HG03378 (cell line): ENCODE measurements around the gene ZNF641.

ENCODE experiments used
- ATAC-seq: cut with Tn5 transposase; IDR thresholded peaks from one replicate; pipeline ENCODE4 v1.9.1; 2021; ENCODE audit warnings: mild to moderate bottlenecking, moderate library complexity; ENCODE audit not compliant: unreplicated experiment

The ZNF641 gene

GRCh38 chr12:48350249-48351021 is at the start of gene ZNF641:
TSS of gene ZNF641 (minus strand) at chr12:48350919. CDS start at chr12:48348090, 2,829 bp downstream.
- ATAC-seq = peak; percentile 38

- no peak for ATAC-seq
These were observed 39.3 kb upstream of the ZNF641 start for GRCh38 chr12:48390026-48390425.

DNA sequence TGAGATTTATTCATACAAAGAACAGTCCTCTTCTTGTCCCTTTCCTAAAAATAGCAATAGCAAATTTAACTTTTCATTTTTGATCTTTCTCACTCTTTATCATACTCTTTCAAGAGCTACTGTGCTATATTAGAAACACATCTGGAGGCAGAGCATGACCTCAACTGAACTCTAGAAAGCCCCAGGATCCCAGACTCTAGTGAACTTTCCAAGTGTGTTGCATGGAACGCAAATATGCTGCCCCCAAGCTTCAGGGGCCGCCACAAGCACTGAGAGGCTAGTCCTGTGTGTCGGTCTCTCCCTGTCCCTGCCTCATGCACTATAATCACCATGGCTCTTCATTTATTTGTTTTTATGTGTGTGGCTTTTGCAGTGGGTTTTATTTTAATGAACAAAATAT is 38.7 kb upstream of the ZNF641 start:
- ATAC-seq = no peak

- ATAC-seq = no peak
These were observed 38.2 kb upstream of the ZNF641 start for GRCh38 chr12:48388938-48389337.

GRCh38 chr12:48388460-48388859 is 37.7 kb upstream of the ZNF641 start:
- ATAC-seq = no peak

DNA sequence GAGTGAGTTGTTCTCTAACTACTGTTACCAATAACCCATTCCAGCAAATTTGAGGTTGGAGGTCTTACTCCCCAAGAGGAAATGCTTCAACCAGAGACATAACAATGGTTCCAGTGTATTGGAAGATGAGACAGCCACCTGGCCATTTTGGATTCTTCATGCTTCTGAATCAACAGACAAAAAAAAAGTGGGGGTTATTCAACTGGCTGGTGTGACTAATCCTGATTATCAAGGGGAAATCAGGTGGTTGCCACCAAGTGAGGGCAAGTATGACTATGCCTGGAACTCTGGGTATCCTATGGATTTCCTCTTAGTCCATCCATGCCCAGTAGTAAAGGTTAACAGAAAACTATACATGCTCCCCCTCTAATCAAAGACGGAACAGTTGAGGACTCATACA is 29.9 kb upstream of the ZNF641 start:
- no peak for ATAC-seq

DNA sequence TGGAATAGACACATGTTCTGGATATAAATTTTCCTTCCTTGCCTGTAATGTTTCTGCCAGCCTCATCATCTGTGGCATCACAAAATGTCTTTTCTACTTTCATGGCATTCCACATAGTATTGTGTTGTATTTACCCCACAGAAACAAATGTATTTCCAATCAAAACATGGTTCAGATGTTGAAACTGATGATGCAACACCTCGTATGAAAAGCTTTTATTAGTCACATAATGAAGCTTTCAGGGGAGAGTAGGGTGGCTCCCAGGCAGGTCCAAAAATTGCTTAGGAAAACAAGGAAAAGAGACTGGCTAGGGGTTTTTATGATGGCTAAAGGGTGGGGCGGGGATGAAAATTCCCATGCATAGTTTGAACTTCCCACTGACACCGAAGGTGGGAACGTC is 29.1 kb upstream of the ZNF641 start:
- no peak for ATAC-seq

DNA sequence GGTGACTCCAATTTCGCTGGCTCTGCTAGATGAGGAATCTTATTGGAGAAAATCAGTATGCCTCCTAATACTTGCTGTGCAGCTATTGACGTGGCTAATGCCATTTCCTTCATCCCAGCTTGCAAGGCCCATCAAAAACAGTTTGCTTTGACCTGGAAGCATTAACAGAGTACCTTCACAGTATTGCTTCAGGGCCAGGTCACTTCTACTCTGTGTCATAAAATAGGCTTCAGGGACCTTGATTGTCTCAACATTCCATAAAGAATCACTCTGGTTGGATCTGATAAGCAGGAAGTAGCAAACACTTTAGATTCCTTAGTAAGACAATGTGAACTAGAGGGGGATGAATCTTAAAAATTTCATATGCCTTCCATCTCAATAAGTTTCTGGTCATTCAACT is 26.9 kb upstream of the ZNF641 start:
- ATAC-seq = no peak

DNA sequence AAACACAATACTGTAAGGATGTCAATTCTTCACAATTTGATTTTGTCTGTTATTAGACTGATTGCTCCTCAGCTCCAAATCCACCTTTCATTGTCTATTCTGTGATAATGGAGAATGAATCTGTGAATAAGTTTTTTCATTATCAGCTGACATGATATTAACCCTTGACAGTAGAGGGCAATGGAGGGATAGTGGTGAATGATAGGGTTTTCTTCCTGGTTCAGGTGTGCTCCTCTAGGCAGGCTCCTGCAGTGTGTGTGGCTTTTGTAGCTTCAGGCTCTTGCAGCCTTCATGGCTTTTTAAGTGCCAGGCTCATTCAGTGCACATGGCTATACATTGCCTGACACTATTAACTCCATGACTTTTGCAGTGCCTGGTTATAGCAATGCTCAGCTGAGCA is 23.4 kb upstream of the ZNF641 start:
- ATAC-seq = no peak

DNA sequence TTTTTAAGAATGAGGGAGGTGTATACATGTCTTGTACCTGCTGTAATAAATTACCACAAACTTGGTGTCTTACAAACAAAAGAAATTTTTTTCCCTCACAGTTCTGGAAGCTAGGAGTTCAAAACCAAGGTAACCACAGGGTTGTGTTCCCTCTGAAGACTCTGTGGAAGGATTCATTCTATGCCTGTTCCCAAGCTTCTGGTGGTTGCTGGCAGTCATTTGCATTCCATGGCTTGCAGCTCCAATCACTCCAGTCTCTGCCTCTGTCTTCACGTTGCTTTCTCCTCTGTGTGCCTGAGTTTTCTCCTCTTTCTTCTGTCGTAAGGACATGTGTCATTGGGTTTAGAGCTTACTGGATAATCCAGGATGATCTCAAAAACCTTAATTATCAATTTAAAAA is 15.4 kb upstream of the ZNF641 start:
- ATAC-seq = no peak

DNA sequence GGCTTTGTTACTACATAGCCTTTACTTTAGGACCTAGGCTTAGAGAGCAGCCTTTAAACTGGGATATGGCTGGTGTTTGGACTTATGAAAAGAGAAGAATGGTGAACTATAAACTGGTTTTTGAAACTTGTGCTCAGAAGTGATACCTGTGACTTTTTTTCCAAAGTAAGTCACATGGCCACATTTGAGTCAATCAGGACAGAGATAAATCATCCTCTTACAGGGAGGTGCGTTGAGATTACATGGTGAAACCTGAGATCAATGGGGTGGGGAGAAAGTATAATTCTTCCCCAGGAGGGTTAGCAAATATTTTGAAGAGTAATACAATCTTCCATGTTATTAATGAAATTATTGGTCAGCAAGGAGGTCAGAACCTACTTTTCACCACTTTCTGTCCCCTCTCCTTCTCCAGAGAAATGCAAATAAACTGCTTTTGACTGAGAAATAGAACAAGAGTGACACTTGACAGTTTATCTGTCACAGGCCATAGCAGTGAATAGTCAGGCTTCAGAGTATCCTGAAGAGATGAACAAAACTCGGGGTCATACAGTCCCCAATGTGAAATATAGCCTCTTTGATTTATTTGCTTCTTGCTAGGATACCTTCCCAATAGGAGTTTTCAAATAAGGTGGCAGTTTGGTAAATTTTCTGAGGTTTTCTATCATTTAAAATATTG is 11.1 kb upstream of the ZNF641 start:
- no peak for ATAC-seq

DNA sequence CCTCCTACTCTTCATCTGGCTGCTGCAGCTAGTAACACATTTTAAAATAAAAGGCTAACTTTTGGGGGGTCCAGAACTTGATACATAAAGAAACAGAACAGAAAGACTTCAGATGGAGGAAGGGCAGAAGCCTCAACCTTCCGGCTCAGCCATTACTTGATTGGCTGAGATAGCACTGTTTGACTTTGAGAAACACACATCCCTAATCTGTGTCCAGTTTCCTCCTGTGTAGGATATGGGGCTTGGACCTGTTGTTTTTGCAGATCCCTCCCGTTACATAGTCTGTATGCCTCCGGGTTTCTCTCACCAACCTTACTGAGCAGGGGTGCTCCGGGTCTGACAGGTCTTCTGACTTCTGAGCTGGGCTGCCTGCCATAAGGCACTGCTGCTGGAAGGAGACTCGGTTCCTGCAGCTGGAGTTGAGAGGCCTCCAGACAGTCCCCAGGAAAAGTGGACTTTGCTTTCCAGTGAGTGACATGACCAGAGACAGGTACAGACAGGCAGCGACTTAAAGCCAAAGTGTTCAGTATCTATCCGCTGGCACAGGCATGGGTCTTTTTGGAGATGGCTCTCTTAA is 8.3 kb upstream of the ZNF641 start:
- no peak for ATAC-seq

GRCh38 chr12:48356041-48356768 is 5.5 kb upstream of the ZNF641 start:
- no peak for ATAC-seq

DNA sequence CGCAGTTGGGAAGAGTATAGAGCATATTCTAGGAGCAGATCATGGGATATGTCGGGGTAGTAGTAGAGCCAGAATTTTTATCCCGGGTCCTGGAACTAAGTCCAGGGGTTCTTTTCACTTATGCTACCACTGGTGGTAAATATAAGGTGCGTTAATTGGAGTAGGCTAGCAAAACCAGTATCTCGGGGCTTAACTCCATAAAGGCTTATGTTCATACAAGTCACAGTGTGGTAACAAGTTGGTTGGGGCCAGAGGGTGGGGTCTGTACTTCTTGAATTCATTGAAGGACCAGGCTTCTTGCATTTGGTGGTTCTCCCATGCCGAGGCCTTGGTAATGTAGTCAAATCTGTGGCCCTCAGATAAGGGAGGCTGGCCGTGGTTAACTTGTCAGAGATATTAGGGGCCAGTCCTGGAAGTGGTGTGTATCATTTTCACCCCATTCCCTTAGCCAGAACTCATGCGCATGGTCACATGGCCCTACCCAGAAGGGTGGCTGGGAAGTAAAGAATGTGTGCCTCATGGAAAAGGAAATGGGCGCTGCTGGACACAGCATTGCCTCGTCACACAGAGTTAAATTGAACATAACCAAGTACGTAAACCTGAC is 1.5 kb upstream of the ZNF641 start:
- no peak for ATAC-seq

DNA sequence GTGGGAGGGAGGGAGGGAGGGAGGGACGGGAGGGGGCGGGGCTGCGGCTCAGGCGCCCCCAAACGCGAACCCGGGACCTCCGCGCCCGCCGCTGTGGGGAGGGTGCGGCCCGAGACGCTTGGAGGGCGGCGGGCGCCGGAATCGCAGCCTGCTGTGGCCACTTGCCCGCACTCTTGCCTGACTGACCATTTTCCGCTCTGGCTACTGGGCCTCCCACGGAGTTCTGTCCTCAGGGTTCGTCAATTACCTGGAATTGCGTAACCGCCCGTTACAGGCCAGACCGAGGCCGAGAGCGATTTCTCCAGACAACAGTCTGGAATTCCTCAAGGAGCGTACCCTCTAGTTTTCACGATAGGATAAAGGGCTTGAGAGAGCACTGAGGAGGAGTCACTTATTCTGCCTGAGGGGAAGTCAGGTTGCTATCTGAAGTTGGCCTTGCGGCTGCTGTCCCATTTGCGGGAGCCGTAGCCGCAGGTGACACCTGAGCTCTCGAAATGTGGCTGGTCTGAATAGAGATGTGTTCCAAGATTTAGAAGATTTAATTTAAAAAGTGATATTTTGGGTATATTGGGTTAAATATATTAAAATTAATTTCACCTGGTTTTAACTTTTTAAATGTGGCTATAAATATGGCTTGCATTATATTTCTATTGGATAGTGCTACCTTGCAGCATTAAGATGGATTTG is 446 bp upstream of the ZNF641 start:
- ATAC-seq = peak; percentile 23

DNA sequence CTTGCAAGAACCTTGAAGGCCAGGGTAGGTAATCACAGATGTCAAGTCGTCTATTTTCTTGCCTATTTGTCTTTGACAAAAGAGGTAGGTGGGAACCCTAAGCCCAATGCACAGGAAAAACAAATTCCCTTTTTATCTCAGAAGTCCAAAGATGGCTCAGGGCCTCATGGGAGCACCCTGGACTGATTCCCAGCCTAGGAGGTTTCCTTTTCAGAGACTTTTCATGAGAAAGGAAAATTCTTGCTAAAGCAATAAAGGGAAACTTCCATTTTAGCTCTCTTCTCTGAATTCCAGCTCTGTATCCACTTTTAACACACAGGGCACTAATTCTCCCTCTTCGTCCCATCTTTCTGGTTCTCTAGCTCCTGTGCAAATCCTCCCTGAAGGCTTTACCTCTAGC is 1.2 kb downstream of the ZNF641 start:
- no peak for ATAC-seq

DNA sequence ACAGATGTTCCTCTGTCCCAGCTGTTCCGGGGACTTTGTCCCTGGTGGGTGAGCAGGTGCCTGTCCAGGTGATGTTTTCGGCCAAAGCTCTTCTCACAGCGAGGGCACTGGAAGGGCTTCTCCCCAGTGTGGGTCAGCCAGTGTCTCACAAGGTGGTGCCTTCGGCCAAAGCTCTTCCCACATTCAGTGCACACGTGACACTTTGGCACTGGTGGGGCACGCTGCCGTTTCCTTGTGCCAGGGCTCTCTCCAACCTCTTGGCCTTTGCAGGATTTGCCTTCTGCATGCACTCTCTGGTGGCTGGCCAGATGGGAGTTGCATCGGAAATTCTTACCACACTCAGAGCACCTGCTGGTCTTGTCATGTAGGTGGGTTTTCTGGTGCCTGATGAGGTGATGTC is 7.7 kb downstream of the ZNF641 start:
- ATAC-seq = no peak

DNA sequence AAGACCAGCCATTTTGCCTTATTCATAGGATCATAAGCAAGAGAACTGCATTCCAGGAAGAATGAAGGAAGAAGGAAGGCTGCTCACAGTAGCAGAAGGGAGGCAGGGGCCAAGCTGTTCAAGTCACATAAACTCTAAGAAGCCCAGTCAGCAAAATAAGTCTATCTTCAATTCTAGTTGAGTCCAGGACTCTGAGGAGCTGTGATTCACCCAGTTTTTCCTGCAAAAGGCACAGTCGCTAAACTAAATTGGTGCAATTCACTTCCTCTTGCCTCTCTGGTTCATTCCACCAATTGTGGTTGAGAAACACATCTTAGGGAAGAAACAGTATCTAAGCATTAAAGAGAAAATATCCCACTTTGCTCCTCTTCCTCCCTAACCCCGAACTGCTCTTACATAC is 9.8 kb downstream of the ZNF641 start:
- no peak for ATAC-seq

DNA sequence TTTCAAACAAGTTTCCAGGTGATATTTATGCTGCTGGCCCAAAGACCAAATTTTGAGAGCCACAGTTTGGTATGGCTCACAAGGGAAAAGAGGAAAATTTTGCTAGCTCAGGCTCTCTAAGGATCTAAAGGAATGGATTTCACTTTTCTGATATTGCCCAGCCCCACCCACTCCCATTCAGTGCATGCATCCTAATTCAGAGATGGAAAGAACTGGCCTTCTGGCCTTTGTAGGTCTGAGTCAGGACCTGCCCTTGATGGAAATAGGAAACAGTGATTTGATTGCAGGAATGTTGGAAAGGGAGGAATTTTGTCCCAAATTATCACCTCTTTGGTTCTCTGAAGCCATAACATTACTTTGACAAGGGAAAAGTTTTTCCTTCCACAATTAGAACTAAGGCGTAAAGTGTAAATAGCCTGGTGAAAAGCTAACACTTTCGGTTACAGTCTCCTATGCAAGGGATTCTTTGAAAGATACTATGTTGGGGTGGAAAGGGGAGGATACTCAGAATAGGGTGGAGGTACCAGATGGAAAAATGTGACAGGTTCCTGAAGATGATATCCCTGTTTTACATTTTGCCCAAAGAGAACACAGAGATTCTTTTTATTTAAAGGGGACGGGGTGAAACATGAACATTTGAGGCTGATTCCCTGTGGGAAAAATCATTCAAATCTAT is 11.1 kb downstream of the ZNF641 start:
- ATAC-seq = no peak

GRCh38 chr12:48336564-48336963 is 14.2 kb downstream of the ZNF641 start:
- no peak for ATAC-seq
